ENCODE measurements around the gene ODAD3.

DNA sequence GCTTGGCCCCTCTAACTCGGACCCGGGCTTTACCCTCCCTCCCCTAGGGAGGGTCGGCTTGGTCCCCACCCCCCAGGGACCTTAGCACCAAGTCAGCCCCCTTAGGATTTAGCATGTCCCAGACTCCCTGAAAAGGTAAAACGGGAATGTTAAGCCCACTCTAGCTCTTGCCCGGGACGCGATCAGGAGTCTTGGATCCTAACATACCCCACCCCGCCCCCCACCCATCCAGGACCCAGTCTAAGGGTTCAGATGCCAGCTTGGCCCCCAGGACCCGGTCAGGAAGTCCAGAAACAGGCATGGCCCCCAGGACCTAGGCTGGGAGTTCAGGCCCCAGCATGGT, 51.2 kb downstream of the ODAD3 start:
- TF ChIP-seq CTCF (IDR thresholded peaks at IDR 0.05; ENCODE audit: insufficient read depth, low read length, poor library complexity, severe bottlenecking) (no peak), EZH2phosphoT487 (conservative IDR thresholded peaks at IDR 0.05; ENCODE audit: low read length) (no peak)
